ENCODE measurements around the gene KRTAP10-7.
"Not testable (repeated sequence)": the region's sequence is repeated elsewhere in the genome, so short reads cannot be mapped to it uniquely, and the experiment has no call there.

Gene KRTAP10-7

GRCh38 chr21:44610157-44610843, 9.9 kb downstream of the KRTAP10-7 start:
- in situ Hi-C loops (cut with HindIII; ENCODE audit: low sequenced_read_pairs): not testable (repeated sequence)

GRCh38 chr21:44611551-44611950, 11.2 kb downstream of the KRTAP10-7 start:
- in situ Hi-C loops (cut with HindIII; ENCODE audit: low sequenced_read_pairs): no loop called here

DNA sequence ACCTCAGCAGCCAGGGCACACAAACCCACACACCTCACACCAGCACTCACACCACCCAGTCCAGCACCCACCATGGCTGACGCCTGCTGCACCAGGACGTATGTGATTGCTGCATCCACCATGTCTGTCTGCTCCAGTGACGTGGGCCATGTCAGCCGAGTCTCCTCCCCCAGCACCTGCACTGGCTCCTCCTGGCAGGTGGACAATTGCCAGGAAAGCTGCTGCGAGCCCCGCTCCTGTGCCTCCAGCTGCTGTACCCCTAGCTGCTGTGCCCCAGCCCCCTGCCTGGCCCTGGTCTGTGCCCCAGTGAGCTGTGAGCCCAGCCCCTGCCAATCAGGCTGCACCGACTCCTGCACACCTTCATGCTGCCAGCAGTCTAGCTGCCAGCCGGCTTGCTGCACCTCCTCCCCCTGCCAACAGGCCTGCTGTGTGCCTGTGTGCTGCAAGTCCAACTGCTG, 11.7 kb downstream of the KRTAP10-7 start, which contains the start of gene KRTAP10-8:
Gene KRTAP10-8 (plus strand): TSS at position 51 of the 458 bp plus-strand sequence. CDS start 22 bp downstream, at position 73.
- in situ Hi-C loops (cut with HindIII; ENCODE audit: low sequenced_read_pairs): no loop called here

- in situ Hi-C loops (cut with HindIII; ENCODE audit: low sequenced_read_pairs): no loop called here
Measured at GRCh38 chr21:44612669-44613229, 12.4 kb downstream of the KRTAP10-7 start.

GRCh38 chr21:44613386-44614155, 13.2 kb downstream of the KRTAP10-7 start:
- in situ Hi-C loops (cut with HindIII; ENCODE audit: low sequenced_read_pairs): no loop called here

- in situ Hi-C loops (cut with HindIII; ENCODE audit: low sequenced_read_pairs): no loop called here
Measured at GRCh38 chr21:44614161-44614631, 13.8 kb downstream of the KRTAP10-7 start.

GRCh38 chr21:44614961-44615391, 14.6 kb downstream of the KRTAP10-7 start:
- in situ Hi-C loops (cut with HindIII; ENCODE audit: low sequenced_read_pairs): no loop called here

GRCh38 chr21:44615466-44615865, 15.1 kb downstream of the KRTAP10-7 start:
- in situ Hi-C loops (cut with HindIII; ENCODE audit: low sequenced_read_pairs): no loop called here

DNA sequence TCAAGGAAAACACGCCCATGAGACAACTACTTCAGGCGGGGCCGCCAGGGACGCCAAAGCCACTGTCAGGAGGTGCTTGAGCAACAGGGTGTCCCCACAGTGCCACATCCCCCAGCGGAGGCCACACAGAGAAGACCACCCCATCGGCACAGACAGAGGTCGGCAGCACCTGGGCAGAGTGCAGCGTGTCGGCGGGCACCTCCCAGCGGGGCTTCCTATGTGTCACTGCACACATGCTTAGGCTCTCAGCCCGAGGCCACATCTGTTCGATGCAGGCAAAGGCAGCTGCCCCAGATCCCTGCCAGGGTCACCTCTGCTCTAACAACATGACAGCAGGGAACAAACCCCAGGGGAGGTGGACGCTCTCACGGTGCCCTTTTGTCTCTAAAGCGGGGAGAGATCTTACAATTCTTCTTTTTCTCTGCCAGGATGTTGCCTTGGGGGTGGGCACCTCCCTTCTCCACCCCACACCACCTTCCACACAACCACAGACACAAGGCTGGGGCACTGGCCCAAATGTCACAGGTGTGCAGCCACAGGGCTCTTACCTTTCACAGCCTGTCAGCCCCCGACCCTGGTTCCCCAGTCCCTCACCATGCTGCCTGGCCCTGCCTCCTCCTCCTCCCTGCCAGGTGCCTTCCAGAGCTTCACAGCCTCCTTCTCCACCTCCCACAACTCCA, 15.7 kb downstream of the KRTAP10-7 start:
- in situ Hi-C loops (cut with HindIII; ENCODE audit: low sequenced_read_pairs): no loop called here

- in situ Hi-C loops (cut with HindIII; ENCODE audit: low sequenced_read_pairs): no loop called here
Measured at GRCh38 chr21:44616591-44616926, 16.2 kb downstream of the KRTAP10-7 start.

DNA sequence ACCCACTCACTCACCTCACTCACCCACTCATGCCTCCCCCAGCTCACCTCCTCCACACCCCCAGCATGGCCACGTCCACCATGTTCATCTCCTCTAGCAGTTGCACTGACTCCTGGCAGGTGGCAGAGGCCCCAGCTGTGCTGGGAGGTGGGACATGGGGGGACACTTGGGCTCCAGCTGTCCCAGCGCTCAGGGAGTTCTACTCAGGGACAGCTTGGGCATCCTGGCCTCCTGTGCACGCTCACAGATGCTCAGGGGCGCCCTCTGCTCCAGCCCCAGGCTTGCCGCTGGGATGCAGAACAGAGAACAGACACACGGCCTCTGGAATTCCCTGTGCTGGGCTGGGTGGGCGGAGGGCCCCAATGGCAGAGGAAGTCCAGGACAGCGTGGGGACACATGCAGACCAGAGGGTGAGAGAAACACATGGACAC, 16.7 kb downstream of the KRTAP10-7 start:
- in situ Hi-C loops (cut with HindIII; ENCODE audit: low sequenced_read_pairs): no loop called here

DNA sequence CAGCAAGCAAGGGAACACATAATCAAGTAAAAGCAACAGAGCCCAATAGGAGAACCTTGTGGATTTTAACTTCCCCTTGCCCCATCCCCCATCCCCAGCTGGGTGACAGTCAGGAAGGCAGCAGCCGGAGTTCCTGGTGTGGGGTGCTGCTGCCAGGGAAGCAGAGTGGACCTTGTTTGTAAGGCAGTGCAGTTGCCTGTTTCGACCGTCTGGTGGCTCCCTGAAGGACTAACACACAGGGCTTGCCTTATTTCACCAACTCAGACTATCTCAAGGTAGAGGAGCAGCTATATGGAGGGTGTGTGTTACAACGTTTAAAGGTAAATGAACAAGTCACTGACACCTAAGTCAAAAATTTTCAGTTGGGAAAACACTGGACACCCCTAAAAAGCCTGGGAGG, 18.1 kb downstream of the KRTAP10-7 start:
- in situ Hi-C loops (cut with HindIII; ENCODE audit: low sequenced_read_pairs): no loop called here

GRCh38 chr21:44618909-44619308, 18.5 kb downstream of the KRTAP10-7 start:
- in situ Hi-C loops (cut with HindIII; ENCODE audit: low sequenced_read_pairs): no loop called here

GRCh38 chr21:44619886-44620285, 19.5 kb downstream of the KRTAP10-7 start:
- in situ Hi-C loops (cut with HindIII; ENCODE audit: low sequenced_read_pairs): no loop called here

DNA sequence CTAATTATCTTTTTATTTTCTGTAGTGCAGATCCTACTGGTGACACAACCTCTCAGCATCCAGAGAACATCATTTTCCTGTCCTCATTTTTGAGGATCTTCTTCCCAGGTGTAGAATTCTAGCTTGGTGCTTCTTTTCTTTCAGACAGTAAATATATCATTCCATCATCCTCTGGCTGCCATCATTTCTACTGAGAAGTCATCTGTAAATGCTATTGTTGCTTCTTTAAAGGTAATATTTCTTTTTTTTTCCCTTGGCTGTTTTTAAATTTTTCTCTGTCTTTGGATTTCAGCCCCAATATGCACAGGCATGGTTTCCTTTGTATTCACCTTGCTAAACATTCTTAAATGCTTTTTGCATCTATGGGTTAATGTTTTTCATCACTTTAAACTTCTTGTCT, 23.2 kb downstream of the KRTAP10-7 start:
- in situ Hi-C loops (cut with HindIII; ENCODE audit: low sequenced_read_pairs): no loop called here

GRCh38 chr21:44625756-44626155, 25.4 kb downstream of the KRTAP10-7 start:
- in situ Hi-C loops (cut with HindIII; ENCODE audit: low sequenced_read_pairs): no loop called here

GRCh38 chr21:44626262-44626661, 25.9 kb downstream of the KRTAP10-7 start:
- in situ Hi-C loops (cut with HindIII; ENCODE audit: low sequenced_read_pairs): no loop called here

DNA sequence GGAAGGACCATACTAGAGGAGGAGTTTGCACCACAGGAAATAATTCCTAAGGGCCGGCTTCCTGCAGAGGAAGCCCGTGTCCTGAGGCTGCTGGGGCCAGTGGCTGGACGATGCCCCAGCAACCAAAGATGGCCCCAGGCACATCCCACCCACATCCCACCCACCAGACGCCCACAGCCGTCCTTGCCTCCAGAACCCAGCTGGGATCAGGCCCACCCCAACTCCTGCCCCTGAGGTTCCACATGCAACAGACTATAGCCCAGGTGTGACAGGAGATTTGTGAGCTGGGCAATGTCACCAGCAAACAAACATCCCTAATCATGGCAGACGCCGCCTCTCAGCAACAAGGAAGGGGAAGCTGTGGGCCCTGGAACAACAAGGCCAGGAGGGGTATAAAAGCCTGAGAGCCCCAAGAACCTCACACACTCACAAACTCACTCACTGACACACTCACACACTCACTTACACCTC, 26.3 kb downstream of the KRTAP10-7 start, which contains the start of gene KRTAP10-9:
Gene KRTAP10-9 (plus strand): TSS at position 421 of the 471 bp plus-strand sequence. CDS start 79 bp downstream, outside the sequence.
- in situ Hi-C loops (cut with HindIII; ENCODE audit: low sequenced_read_pairs): no loop called here

DNA sequence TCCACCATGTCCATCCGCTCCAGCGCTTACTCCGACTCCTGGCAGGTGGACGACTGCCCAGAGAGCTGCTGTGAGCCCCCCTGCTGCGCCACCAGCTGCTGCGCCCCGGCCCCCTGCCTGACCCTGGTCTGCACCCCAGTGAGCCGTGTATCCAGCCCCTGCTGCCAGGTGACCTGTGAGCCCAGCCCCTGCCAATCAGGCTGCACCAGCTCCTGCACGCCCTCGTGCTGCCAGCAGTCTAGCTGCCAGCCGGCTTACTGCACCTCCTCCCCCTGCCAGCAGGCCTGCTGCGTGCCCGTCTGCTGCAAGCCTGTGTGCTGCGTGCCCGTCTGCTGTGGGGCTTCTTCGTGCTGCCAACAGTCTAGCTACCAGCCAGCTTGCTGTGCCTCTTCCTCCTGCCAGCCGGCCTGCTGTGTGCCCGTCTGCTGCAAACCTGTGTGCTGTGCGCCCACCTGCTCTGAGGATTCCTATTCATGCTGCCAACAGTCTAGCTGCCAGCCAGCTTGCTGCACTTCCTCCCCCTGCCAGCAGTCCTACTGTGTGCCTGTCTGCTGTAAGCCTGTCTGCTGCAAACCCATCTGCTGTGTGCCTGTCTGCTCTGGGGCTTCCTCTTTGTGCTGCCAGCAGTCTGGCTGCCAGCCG, 26.9 kb downstream of the KRTAP10-7 start:
- in situ Hi-C loops (cut with HindIII; ENCODE audit: low sequenced_read_pairs): not testable (repeated sequence)

- in situ Hi-C loops (cut with HindIII; ENCODE audit: low sequenced_read_pairs): not testable (repeated sequence)
Measured at GRCh38 chr21:44627831-44628233, 27.4 kb downstream of the KRTAP10-7 start.

Measured in DLD1 (cell line).